NCI-H2196 treated with DMSO at 0.1 percent for 48 hours (cell line): ENCODE results near the gene PRRC2C.
"Not testable (repeated sequence)": the region's sequence is repeated elsewhere in the genome, so short reads cannot be mapped to it uniquely, and the experiment has no call there.

Experiments used
- DNase-seq: peaks from one replicate; lab custom pipeline; 2025; ENCODE audit not compliant: unreplicated experiment; lab: John Stamatoyannopoulos, UW

The PRRC2C gene

GRCh38 chr1:171485375-171486047 is at the start of gene PRRC2C:
Gene PRRC2C (plus strand): TSS chr1:171485530. CDS start chr1:171512089, 26,559 bp downstream.
- peak; percentile 93 for DNase-seq

DNA sequence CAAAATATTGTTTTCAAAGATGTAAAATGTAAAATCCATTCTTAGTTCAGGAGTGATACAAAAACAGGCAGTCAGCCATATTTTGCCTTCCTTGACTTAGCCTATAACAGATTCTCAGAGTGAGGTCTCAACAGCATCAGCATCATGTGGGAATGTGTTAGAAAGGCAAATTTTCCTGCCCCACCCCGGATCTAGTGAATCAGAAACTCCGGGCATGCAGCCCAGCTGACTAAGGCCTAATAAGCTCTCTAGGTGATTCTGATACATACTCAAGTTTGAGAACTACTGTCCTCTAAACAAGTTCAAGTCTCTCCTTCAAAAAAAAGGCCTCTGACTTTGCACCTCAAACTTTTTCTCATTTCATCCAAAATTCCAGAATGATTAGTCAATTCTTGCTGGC is 46.9 kb upstream of the PRRC2C start:
- no peak for DNase-seq

DNA sequence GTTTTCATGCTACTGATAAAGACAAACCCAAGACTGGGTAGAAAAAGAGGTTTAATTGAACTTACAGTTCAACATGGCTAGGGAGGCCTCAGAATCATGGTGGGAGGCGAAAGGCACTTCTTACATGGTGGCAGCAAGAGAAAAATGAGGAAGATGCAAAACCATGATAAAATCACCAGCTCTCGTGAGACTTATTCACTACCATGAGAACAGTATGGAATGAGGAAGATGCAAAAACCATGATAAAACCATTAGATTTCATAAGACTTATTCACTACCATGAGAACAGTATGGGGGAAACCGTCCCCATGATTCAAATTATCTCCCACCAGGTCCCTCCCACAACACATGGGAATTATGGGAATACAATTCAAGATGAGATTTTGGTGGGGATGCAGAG is 45.1 kb upstream of the PRRC2C start:
- DNase-seq = not testable (repeated sequence)

- not testable (repeated sequence) for DNase-seq
These were observed 43.9 kb upstream of the PRRC2C start for GRCh38 chr1:171441278-171441895.

GRCh38 chr1:171446386-171446785 is 38.9 kb upstream of the PRRC2C start:
- no peak for DNase-seq

DNA sequence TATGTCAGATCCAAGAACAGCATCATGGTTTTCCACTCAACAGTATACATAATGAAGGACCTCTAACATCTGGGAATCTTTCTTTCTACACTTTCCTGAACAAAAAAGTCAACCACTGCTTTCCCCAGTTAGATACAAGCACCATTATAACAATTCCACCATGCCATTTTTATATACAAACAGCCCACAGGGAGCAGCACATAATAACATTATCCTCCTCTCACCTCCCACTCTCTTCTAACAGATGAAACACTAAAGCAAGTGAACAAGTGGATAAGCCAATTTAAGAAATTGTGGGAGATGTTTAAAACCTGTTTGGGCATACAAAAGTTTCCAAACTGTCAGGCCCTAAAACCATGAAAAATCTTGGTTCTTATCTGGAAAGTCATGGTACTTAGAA is 29.4 kb upstream of the PRRC2C start:
- DNase-seq = no peak

GRCh38 chr1:171457412-171457811 is 27.9 kb upstream of the PRRC2C start:
- DNase-seq = no peak

DNA sequence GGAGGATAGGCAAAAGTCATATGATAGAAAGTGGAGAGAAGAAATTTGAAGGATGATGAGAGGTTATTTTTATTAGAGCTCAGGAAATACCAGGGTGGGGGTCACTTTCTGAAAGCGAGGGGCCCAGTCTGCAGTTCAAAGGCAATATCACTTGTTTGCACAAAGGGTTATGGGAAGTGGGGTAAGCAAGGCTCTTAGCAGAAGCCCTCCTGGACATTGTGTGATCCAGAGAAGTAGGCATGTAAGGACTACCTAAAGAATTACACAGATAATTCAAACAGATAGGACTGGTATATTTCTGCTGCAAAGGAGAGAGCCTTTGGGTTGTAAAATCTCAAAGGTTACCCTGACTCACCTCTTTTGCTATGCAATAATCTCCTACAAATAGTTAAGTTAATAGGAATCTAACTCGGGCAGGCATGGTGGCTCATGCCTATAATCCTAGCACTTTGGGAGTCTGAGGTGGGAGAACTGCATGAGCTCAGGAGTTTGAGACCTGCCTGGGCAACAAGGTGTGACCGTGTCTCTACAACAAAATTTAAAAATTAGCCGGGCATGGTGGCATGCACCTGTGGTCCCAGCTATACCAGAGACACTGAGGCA is 25.2 kb upstream of the PRRC2C start:
- no peak for DNase-seq

- DNase-seq = no peak
These were observed 17.7 kb upstream of the PRRC2C start for GRCh38 chr1:171467626-171468025.

GRCh38 chr1:171468120-171468750 is 17.1 kb upstream of the PRRC2C start:
- no peak for DNase-seq

- no peak for DNase-seq
These were observed 14.6 kb upstream of the PRRC2C start for GRCh38 chr1:171470726-171471125.

GRCh38 chr1:171472183-171472647 is 13.1 kb upstream of the PRRC2C start:
- DNase-seq = no peak

DNA sequence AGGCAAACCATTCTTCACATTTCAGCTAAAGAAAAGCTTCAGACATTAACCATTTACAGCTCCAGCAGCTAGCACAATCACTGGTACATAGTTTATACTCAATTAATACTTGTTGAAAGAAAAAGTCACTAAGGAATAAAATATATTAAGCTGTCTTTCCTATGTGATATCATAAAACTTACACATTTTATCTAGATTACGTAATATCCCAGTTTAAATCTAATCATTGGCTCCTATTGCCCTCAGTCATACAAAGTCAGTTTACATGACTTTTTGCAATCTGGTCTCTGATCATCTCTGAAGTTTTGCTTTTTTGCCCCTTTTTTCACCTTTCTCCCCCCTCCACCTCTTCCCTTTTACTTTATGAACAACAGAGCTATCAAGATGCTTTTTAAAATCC is 8.5 kb upstream of the PRRC2C start:
- no peak for DNase-seq

DNA sequence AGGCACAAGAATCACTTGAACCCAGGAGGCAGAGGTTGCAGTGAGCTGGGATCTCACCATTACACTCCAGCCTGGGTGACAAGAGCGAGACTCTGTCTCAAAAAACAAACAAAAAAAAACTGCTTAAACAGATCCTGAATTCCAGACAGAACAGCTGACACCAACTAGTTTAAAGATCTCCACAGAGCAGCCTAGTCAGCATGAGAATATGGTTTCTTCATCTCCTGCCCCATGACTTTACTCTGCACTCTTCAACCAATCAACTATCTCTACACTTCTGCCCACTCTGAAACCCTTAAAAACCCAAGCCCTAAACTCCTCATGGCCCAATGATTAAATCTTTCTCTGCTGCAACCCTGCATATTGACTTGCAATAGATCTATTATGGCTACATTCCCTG is 7.5 kb upstream of the PRRC2C start:
- no peak for DNase-seq

DNA sequence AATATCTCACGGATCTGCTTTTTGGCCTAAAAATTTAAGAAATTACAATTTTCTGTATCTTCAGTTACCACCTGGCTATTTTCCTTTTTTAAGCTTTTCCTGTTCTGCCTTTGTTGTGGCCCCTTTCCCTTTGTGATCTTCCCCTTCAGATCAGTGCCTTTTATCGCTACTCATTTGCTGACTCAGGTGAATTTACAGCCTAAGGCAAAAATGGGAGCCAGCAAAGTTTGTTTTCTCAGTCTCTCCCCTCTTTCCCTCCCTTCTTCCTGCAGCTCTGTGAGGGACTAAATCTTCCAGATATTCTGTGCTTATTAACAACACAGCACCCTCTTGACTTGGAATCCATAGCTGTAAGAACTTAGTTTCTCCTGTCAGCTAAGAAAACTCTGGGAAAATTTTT is 5.3 kb upstream of the PRRC2C start:
- no peak for DNase-seq

DNA sequence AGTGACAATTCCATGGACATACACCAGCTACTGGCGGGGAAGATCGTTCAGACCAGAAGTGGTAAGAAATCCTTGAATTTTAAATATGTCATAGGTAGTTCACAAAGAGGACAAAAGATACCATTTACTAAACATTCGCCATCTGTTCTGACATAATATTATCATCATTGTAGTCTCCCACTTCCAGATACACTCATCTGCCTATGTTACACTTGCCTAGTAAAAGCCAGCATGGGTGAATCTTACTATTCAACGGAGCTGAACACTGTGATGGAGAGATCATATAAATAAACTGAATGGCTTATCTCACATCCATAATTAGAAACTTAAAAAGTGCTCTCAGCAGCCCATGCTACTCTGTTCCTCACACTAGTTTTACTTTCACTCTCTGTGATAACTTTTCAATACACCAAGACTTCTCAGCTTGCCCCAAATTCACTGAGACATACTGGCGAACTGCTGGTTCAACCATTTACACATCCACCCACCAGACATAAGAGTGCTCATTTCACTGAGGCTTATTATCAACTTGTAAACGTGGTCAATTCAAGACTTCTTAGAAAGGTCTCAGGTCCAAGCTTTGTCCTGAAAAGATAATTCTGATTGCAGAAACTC is 463 bp upstream of the PRRC2C start:
- DNase-seq = no peak

DNA sequence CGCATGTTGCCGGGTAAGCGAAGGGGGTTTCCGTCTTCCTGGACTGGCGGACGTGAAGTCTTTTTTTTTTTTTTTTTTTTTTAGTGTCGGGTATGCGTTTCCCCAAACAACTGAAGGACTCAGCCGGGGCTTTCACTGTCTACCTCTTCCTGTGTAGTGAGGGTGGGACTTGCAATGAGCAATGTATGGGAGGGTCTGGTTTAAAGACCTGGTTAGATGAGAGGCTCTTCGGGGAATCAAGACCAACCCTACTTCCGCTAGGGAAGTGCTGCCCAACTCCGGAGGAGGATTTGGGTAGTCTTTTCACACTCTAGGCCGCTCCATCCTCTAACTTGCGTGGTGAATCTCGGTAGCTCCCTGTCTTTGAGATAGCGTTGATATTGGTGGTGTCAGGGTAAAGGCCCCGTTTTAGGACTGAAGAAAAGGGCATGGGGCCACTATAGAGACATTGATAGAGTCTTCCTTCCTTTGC is 754 bp downstream of the PRRC2C start:
- DNase-seq = no peak

DNA sequence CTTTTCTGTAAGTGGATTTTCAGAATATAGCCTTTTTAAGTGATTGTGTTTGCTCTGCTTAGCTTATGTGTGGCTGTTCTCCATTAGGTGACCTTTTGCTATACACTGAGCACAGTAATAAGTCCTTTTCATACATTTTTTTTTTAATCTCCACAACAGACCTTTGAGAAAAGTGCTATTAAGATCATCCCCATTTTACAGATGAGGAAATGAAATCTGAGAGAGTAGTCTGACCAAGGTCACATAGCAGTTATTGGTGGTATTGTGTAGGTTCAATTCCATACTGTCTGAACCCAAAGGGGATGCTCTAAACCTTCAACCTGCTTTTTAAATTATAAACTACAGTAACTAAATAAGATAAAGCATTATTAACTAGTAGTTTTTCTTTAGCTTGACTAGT is 1.7 kb downstream of the PRRC2C start:
- no peak for DNase-seq

GRCh38 chr1:171488190-171488929 is 3.0 kb downstream of the PRRC2C start:
- DNase-seq = no peak

GRCh38 chr1:171494076-171494475 is 8.7 kb downstream of the PRRC2C start:
- no peak for DNase-seq

DNA sequence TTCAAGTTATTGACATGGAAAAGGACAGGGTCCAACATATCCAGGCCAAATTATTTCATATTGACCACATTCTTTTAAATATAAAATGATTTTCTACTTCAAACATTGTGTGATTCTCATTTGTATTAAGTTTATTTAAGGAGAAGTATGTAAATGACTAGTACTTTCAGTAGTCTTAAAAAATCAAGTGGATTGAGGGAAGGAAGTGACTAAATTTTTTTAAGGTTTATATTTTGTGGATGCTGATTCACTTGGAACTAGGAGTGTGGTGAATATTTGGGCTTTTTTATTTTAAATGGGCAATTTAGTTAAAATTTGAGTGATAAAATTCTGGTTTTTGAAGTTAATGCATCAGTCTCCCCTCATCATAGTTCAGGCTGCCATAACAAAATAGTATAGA is 10.1 kb downstream of the PRRC2C start:
- no peak for DNase-seq
